HepG2 (cell line): ENCODE results near the gene NYNRIN. TPM values are rescaled to one million over a fixed set of nuclear protein-coding genes. Genes with fewer than 3 reads are reported as not detected.

ENCODE experiments used
- GABPB1 ChIP-seq: IDR thresholded peaks from 2 replicates; pipeline ENCODE4 v1.6.1; 2016; ENCODE audit warnings: mild to moderate bottlenecking, missing genetic modification reagents, moderate library complexity, missing compliant biosample characterization
- GLI4 ChIP-seq: sonication (generic); formaldehyde crosslinking; IDR thresholded peaks from 2 replicates; pipeline ENCODE4 v1.5.1; 2020; ENCODE audit warnings: missing genetic modification reagents, mild to moderate bottlenecking, moderate library complexity, borderline replicate concordance
- HMG20A ChIP-seq: IDR thresholded peaks from 2 replicates; pipeline ENCODE4 v1.6.1; 2016; ENCODE audit warnings: borderline replicate concordance
- NFKB2 ChIP-seq: sonication (generic); formaldehyde crosslinking; IDR thresholded peaks from 2 replicates; pipeline ENCODE4 v1.4.0; 2020; ENCODE audit warnings: missing genetic modification reagents, borderline replicate concordance
- RNF2 ChIP-seq: fragments of 450-650 bp; conservative IDR thresholded peaks from 2 replicates; pipeline ENCODE4 v1.6.1; 2016; ENCODE audit warnings: low read depth
- ZEB1 ChIP-seq: IDR thresholded peaks from 2 replicates; pipeline ENCODE4 v1.6.1; 2012; ENCODE audit warnings: mild to moderate bottlenecking, low read depth, inconsistent platforms; ENCODE audit not compliant: insufficient replicate concordance
- ZNF367 ChIP-seq: sonication (generic); formaldehyde crosslinking; IDR thresholded peaks from 2 replicates; pipeline ENCODE4 v1.4.0; 2020; ENCODE audit warnings: missing genetic modification reagents, borderline replicate concordance
- ZNF451 ChIP-seq: sonication (generic); formaldehyde crosslinking; IDR thresholded peaks from 2 replicates; pipeline ENCODE4 v1.5.0; 2020; ENCODE audit warnings: mild to moderate bottlenecking, missing genetic modification reagents
- ZNF530 ChIP-seq: sonication (generic); formaldehyde crosslinking; IDR thresholded peaks from 2 replicates; pipeline ENCODE4 v1.5.0; 2020; ENCODE audit warnings: low read depth, mild to moderate bottlenecking, missing genetic modification reagents
- ZNF589 ChIP-seq: sonication (generic); formaldehyde crosslinking; conservative IDR thresholded peaks from 2 replicates; pipeline ENCODE4 v1.8.0; 2022; ENCODE audit warnings: mild to moderate bottlenecking, moderate library complexity, missing genetic modification reagents
- ZNF772 ChIP-seq: sonication (generic); formaldehyde crosslinking; IDR thresholded peaks from 2 replicates; pipeline ENCODE4 v1.5.0; 2020; ENCODE audit warnings: mild to moderate bottlenecking, missing genetic modification reagents
- ZNF879 ChIP-seq: sonication (generic); formaldehyde crosslinking; IDR thresholded peaks from 2 replicates; pipeline ENCODE4 v1.8.1; 2023; ENCODE audit warnings: missing genetic modification reagents
- polyA plus RNA-seq, 8 experiments: library from polyadenylated mRNA; depleted of rRNA in 3 of 8; stranded (reverse) in 7 of 8; unstranded in 1 of 8; fragments of >200 nt; fragmentation: Illumina TruSeq in 4 of 8; extraction: Trizol in 4 of 8; gene quantifications; 2 replicates each; pipeline versions ENCODE4 v1.2.1 to v1.2.3, GENCODE V29; 2011 to 2016; ENCODE audit warnings: low read depth in 4 of 8, missing spikeins in 1 of 8, mixed read lengths in 1 of 8; ENCODE audit not compliant: insufficient read depth in 1 of 8
- total RNA-seq, 5 experiments: library from RNA; depleted of rRNA; stranded (reverse); fragments of >200 nt; fragmentation: Illumina TruSeq; extraction: Trizol; gene quantifications; 2 replicates each; pipeline ENCODE4 v1.2.3, GENCODE V29; 2016; ENCODE audit warnings: low read depth in 1 of 5
- TF ChIP-seq, protein P1 (sequence below): sonication (generic); formaldehyde crosslinking; IDR thresholded peaks from 2 replicates; pipeline ENCODE4 v1.5.0; 2020; ENCODE audit warnings: mild to moderate bottlenecking, missing genetic modification reagents
- TF ChIP-seq, protein P2 (sequence below): sonication (generic); formaldehyde crosslinking; IDR thresholded peaks from 2 replicates; pipeline ENCODE4 v1.5.0; 2020; ENCODE audit warnings: missing genetic modification reagents
- TF ChIP-seq, protein P3 (sequence below): sonication (generic); formaldehyde crosslinking; IDR thresholded peaks from 2 replicates; pipeline ENCODE4 v1.4.0; 2020; ENCODE audit warnings: missing genetic modification reagents, mild to moderate bottlenecking, borderline replicate concordance
- TF ChIP-seq, protein P4 (sequence below): sonication (generic); formaldehyde crosslinking; IDR thresholded peaks from 2 replicates; pipeline ENCODE4 v1.8.0; 2022; ENCODE audit warnings: missing genetic modification reagents, mild to moderate bottlenecking, inconsistent platforms, borderline replicate concordance
- TF ChIP-seq, protein P5 (sequence below): sonication (generic); formaldehyde crosslinking; IDR thresholded peaks from 2 replicates; pipeline ENCODE4 v1.5.1; 2020; ENCODE audit warnings: missing genetic modification reagents, mild to moderate bottlenecking, borderline replicate concordance
- TF ChIP-seq, protein P6 (sequence below): sonication (generic); formaldehyde crosslinking; IDR thresholded peaks from 2 replicates; pipeline ENCODE4 v1.4.0; 2020; ENCODE audit warnings: missing genetic modification reagents
- TF ChIP-seq, protein P7 (sequence below): IDR thresholded peaks from 2 replicates; pipeline ENCODE4 v1.6.1; 2016; ENCODE audit warnings: missing genetic modification reagents, missing compliant biosample characterization

The NYNRIN gene
- total and polyA plus RNA-seq, 2 of the 13 experiments (the other 11 are each of a cell fraction or from before 2014, with no cell fraction given) = 0.63 to 1.1 TPM

DNA sequence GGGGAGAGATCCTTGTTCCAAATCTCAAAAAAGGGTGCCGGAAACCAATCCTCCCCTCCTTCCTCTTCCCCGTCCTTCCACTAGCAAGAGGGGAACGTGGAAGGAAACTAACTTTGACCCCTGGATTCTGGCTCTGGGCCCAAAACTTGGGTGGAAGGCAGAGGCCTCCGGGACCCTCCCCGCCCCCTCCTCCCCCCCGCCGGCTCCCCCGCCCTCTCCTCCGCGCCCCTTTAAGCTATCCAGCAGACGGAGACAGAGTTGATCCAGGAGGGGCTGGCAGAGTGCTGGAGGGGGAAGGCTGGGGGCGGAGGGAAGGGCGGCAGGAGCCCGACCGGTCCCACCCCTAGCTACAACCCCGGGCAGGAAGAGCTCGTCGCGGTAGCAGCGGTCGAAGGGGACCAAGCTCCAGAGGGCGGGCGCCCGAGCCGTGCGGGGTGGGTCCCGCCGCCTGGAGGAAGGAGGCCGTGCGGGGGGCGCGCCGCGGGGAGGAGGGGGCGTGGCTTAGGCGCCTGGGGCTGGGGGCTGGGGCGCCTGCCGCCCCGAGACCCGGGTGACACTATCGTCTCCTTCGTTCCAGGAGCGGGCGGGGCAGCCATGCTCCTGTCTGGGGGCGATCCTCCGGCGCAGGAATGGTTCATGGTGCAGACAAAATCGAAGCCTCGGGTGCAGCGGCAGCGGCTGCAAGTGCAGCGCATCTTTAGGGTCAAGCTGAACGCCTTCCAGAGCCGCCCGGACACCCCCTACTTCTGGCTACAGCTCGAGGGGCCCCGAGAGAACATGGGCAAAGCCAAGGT is at the start of gene NYNRIN (continued):
- TF ChIP-seq, protein P1, sequence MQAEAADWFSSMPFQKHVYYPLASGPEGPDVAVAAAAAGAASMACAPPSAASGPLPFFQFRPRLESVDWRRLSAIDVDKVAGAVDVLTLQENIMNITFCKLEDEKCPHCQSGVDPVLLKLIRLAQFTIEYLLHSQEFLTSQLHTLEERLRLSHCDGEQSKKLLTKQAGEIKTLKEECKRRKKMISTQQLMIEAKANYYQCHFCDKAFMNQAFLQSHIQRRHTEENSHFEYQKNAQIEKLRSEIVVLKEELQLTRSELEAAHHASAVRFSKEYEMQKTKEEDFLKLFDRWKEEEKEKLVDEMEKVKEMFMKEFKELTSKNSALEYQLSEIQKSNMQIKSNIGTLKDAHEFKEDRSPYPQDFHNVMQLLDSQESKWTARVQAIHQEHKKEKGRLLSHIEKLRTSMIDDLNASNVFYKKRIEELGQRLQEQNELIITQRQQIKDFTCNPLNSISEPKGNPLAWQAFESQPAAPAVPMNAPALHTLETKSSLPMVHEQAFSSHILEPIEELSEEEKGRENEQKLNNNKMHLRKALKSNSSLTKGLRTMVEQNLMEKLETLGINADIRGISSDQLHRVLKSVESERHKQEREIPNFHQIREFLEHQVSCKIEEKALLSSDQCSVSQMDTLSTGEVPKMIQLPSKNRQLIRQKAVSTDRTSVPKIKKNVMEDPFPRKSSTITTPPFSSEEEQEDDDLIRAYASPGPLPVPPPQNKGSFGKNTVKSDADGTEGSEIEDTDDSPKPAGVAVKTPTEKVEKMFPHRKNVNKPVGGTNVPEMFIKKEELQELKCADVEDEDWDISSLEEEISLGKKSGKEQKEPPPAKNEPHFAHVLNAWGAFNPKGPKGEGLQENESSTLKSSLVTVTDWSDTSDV (CRISPR knock-in tag) = 0 out of 2 replicates have a peak, but pooled peaks have one; percentile 47
- no peak for TF ChIP-seq ZEB1
- TF ChIP-seq, protein P2, sequence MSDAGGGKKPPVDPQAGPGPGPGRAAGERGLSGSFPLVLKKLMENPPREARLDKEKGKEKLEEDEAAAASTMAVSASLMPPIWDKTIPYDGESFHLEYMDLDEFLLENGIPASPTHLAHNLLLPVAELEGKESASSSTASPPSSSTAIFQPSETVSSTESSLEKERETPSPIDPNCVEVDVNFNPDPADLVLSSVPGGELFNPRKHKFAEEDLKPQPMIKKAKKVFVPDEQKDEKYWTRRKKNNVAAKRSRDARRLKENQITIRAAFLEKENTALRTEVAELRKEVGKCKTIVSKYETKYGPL (CRISPR knock-in tag) = no peak
- peak; percentile 54; the same call in 1 of the 2 replicates for TF ChIP-seq GABPB1 (CRISPR knock-in tag)
- no peak for TF ChIP-seq ZNF772 (CRISPR knock-in tag)
- no peak for TF ChIP-seq GLI4 (CRISPR knock-in tag)
- no peak for TF ChIP-seq RNF2
- TF ChIP-seq, protein P3, sequence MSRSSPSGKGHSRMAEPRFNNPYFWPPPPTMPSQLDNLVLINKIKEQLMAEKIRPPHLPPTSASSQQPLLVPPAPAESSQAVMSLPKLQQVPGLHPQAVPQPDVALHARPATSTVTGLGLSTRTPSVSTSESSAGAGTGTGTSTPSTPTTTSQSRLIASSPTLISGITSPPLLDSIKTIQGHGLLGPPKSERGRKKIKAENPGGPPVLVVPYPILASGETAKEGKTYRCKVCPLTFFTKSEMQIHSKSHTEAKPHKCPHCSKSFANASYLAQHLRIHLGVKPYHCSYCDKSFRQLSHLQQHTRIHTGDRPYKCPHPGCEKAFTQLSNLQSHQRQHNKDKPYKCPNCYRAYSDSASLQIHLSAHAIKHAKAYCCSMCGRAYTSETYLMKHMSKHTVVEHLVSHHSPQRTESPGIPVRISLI (CRISPR knock-in tag) = no peak
- TF ChIP-seq ZNF879 = no peak
- TF ChIP-seq, protein P4, sequence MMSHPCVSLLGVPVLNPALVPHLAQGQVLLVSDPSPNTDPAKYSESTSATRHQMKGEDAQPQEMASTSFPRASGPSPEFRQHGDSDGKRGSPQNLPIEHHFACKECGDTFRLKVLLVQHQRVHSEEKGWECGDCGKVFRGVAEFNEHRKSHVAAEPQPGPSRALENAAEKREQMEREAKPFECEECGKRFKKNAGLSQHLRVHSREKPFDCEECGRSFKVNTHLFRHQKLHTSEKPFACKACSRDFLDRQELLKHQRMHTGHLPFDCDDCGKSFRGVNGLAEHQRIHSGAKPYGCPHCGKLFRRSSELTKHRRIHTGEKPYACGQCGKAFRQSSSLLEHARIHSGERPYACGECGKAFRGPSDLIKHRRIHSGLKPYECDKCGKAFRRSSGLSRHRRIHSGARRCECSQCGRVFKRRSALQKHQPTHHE (CRISPR knock-in tag) = no peak
- no peak for TF ChIP-seq ZNF530 (CRISPR knock-in tag)
- TF ChIP-seq NFKB2 = peak; percentile 64; the same call in 1 of the 2 replicates
- TF ChIP-seq, protein P5, sequence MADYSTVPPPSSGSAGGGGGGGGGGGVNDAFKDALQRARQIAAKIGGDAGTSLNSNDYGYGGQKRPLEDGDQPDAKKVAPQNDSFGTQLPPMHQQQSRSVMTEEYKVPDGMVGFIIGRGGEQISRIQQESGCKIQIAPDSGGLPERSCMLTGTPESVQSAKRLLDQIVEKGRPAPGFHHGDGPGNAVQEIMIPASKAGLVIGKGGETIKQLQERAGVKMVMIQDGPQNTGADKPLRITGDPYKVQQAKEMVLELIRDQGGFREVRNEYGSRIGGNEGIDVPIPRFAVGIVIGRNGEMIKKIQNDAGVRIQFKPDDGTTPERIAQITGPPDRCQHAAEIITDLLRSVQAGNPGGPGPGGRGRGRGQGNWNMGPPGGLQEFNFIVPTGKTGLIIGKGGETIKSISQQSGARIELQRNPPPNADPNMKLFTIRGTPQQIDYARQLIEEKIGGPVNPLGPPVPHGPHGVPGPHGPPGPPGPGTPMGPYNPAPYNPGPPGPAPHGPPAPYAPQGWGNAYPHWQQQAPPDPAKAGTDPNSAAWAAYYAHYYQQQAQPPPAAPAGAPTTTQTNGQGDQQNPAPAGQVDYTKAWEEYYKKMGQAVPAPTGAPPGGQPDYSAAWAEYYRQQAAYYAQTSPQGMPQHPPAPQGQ (CRISPR knock-in tag) = no peak
- TF ChIP-seq ZNF451 = no peak; the same call in 1 of the 2 replicates
- TF ChIP-seq, protein P6, sequence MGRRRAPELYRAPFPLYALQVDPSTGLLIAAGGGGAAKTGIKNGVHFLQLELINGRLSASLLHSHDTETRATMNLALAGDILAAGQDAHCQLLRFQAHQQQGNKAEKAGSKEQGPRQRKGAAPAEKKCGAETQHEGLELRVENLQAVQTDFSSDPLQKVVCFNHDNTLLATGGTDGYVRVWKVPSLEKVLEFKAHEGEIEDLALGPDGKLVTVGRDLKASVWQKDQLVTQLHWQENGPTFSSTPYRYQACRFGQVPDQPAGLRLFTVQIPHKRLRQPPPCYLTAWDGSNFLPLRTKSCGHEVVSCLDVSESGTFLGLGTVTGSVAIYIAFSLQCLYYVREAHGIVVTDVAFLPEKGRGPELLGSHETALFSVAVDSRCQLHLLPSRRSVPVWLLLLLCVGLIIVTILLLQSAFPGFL (CRISPR knock-in tag) = no peak
- TF ChIP-seq ZNF589 (CRISPR knock-in tag) = no peak
- TF ChIP-seq, protein P7, sequence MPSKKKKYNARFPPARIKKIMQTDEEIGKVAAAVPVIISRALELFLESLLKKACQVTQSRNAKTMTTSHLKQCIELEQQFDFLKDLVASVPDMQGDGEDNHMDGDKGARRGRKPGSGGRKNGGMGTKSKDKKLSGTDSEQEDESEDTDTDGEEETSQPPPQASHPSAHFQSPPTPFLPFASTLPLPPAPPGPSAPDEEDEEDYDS (CRISPR knock-in tag) = no peak
- no peak for TF ChIP-seq HMG20A (CRISPR knock-in tag)
- no peak for TF ChIP-seq ZNF367
